Hematopoietic multipotent progenitor cell treated with erythropoietin and hydrocortisone succinate and interleukin-3 and kit ligand, for 17 days (in vitro differentiated cells): ENCODE measurements around the gene SART3.
"Not testable (repeated sequence)": the region's sequence is repeated elsewhere in the genome, so short reads cannot be mapped to it uniquely, and the experiment has no call there.

Experiments
- DNase-seq: peaks from one replicate; pipeline ENCODE4 v3.0.0-alpha.2; 2015; ENCODE audit warnings: low spot score

Gene SART3

GRCh38 chr12:108563136-108563803, 2.3 kb upstream of the SART3 start:
- DNase-seq: peak; percentile 97

- DNase-seq: peak; percentile 99
Measured at GRCh38 chr12:108562348-108563135, 1.6 kb upstream of the SART3 start, which contains the start of gene ISCU. Gene ISCU, plus strand, starts transcription at chr12:108562596. Its CDS starts 27 bp downstream, at chr12:108562623.

- DNase-seq: no peak
Measured at GRCh38 chr12:108561852-108562347, 927 bp upstream of the SART3 start.

DNA sequence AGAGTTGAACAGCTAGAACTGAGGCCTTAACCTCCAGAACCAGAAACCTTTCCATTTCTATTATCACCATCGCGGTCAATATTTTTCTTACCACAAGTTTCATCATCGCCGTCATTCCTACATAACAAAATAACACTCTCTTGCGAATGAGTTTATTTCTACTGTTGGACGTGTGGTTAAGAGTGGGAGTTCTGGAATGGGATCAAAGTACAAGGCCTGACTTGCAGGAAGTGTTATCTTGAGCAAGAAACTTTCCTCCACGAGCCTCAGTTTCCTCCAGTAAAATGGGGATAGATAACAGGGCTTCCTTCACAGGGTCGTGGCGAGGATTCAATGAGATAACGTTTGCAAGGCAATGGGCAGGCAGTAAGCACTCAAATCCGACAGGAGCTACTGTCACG, 652 bp downstream of the SART3 start:
- DNase-seq: peak; percentile 54

DNA sequence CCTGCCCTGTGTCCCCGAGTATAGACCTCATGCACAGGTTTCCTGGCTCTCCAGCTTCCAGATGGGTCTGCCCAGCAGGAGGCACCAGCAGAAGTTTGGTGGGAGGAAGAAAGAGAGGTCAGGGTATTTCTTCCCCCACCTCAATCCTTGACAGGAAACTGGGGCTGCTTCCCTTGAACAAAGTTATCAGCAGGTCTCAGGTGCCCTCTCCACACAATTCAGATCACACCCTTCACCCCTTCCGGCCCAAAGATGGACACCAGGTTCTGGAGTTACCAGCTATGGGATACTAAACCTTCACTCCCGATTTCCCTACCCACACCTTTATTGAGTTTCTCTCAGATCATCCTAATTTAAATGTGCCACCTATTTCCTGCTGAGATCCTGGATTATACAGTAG, 1.2 kb downstream of the SART3 start:
- peak; percentile 16 for DNase-seq

- no peak for DNase-seq
Measured at GRCh38 chr12:108559007-108559655, 1.8 kb downstream of the SART3 start.

GRCh38 chr12:108555383-108555782, 5.6 kb downstream of the SART3 start:
- not testable (repeated sequence) for DNase-seq

GRCh38 chr12:108553799-108554198, 7.2 kb downstream of the SART3 start:
- no peak for DNase-seq

DNA sequence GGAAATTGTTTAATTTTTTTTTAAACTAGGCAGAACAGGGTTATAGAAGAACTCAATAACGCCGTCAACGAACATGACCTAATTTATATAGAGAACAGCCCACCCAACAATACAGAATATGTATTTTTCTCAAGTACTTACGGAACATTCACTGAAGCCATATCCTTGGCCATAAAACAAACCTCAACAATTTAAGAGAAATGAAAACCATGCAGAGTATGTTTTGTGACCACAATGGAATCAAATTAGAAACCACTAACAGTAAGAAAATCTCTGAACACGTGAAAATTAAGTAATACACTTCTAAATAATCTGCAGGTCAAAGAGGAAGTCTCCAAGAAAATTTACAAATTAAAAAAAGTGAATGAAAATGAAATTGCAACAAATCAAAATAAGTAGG, 9.4 kb downstream of the SART3 start:
- no peak for DNase-seq

- DNase-seq: no peak
Measured at GRCh38 chr12:108548954-108549521, 11.9 kb downstream of the SART3 start.

DNA sequence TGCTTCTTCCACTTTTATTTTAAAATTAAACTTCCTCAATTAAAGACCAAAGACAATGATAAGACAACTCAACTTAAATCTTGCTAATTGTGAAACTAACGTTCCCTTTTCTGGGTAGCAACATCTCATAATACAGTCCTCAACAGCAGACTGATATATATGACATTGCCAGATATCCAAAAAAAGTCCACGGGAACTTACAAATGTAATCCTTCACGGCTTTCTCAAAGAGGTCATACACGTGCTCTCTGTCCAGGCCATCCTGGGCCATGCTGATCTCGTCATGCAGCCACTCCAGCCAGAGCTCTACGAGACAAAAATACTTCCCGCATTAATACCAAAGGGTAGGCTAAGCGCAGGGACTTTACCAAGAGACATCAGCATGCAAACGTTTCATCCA, 13.3 kb downstream of the SART3 start:
- no peak for DNase-seq

DNA sequence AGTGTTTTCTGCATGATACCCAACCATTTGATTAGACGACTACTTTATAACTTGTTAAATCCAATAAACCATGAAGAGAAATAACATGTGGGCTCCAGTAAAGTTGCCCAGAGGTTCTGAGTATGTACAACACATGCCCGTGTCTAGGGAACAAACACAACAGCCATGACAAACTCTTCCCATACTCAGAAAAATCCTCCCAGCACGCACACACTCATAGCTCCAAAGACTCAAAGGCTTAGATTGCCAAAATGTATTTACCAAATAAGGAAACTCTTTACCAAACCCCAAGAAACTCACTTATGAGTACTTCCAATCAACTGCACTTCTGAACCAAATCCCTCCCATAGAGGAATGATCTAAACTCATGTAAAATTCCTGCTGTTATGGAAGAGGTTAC, 17.3 kb downstream of the SART3 start:
- no peak for DNase-seq

GRCh38 chr12:108542320-108542719, 18.7 kb downstream of the SART3 start:
- DNase-seq: no peak

GRCh38 chr12:108538616-108539195, 22.3 kb downstream of the SART3 start:
- DNase-seq: no peak

DNA sequence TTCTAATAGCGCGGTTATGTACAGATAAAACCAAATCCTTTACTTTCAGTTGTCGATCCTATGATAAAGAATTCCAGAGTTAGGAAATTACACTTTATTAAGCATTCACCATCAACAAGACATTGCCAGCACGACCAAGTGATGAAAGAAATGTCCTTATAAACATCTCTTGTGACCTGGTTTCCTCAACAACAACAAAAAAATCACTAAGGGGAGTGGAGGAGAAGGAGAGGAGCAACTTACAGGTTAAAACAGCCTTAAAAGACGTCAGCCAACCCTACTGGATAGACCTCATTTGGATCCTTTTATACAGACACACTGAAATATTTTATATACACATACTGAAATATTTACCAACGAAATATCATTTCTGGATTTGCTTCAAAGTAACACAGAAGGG, 22.8 kb downstream of the SART3 start:
- DNase-seq: no peak

- DNase-seq: no peak
Measured at GRCh38 chr12:108531929-108532848, 28.8 kb downstream of the SART3 start.

DNA sequence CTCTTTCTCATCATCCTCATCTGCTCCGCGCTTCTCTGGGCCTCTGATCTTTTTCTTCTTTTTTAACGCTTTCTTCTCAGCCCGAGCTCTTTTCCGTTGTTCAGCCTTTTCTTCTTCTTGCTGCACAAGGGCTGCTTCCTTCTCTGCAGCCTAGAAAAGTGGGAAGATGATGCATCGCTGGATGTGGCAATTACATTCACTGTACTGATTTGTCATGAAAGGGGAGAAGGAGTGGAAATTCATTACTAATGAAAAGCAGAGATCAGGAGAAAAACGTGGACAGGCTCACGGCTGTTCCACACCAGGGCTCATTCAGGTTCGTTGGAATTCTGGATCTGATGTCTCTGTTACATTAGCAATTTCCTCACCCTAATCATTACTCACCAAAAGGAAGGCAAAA, 30.8 kb downstream of the SART3 start:
- DNase-seq: no peak

GRCh38 chr12:108527166-108527496, 33.8 kb downstream of the SART3 start:
- no peak for DNase-seq

GRCh38 chr12:108526482-108527165, 34.3 kb downstream of the SART3 start:
- no peak for DNase-seq

DNA sequence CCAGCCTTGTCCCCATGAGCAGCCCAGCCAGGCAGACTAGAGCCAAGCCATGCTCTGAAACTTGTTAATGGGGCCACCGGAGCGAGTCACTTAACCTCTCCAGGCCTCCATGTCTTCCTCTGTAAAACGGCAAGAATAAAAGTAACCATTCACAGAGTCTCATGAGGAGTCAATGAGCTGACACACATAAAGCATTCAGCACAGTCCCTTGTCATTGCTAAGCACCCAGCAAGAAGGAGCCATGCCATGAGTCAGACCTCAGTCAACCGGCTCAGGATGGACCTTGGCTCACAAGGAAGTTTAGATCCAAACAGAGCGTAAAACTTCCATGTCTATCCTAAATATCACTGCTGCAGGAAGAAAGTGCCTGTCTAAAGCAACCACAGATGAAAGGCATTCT, 35.3 kb downstream of the SART3 start:
- DNase-seq: no peak

- DNase-seq: no peak
Measured at GRCh38 chr12:108523365-108523764, 37.6 kb downstream of the SART3 start.
